Naive B cell (primary cell): Measurements from ENCODE around the gene THEM5. TPM values are rescaled to one million over a fixed set of nuclear protein-coding genes. Genes with fewer than 3 reads are reported as not detected.
"Not testable (repeated sequence)": the region's sequence is repeated elsewhere in the genome, so short reads cannot be mapped to it uniquely, and the experiment has no call there.

Experiments
- ATAC-seq, 2 donors: fragments of 150-1000 bp; cut with Tn5 transposase; 2 replicates each; pipeline ENCODE4 v1.10.0; 2021; ENCODE audit warnings: low read depth in 2 of 2, mild to moderate bottlenecking in 2 of 2, moderate library complexity in 2 of 2
- DNase-seq: peaks from one replicate; pipeline ENCODE4 v3.0.0; 2022
- H3K27ac Mint-ChIP-seq, 6 donors: one replicate each; pipeline ENCODE4 v1.8.0; 2020 to 2022; ENCODE audit warnings: mild to moderate bottlenecking in 6 of 6, mixed read lengths in 6 of 6, moderate library complexity in 5 of 6, inconsistent platforms in 2 of 6
- H3K27me3 Mint-ChIP-seq, 3 donors: one replicate each; pipeline ENCODE4 v1.8.0; 2021 to 2022; ENCODE audit warnings: mixed read lengths in 3 of 3, mild to moderate bottlenecking in 1 of 3
- H3K36me3 Mint-ChIP-seq, 2 donors: one replicate each; pipeline ENCODE4 v1.8.0; 2020 to 2022; ENCODE audit warnings: mixed read lengths in 2 of 2, inconsistent platforms in 1 of 2, mild to moderate bottlenecking in 1 of 2
- H3K4me1 Mint-ChIP-seq, 3 donors: one replicate each; pipeline ENCODE4 v1.8.0; 2020 to 2022; ENCODE audit warnings: mixed read lengths in 3 of 3, inconsistent platforms in 1 of 3, mild to moderate bottlenecking in 1 of 3, moderate library complexity in 1 of 3
- H3K4me3 Mint-ChIP-seq, 8 donors: one replicate each; pipeline ENCODE4 v1.8.0; 2020 to 2022; ENCODE audit warnings: mild to moderate bottlenecking in 8 of 8, mixed read lengths in 8 of 8, moderate library complexity in 8 of 8, inconsistent platforms in 2 of 8
- H3K9me3 Mint-ChIP-seq, 7 donors: one replicate each; pipeline ENCODE4 v1.8.0; 2020 to 2022; ENCODE audit warnings: mixed read lengths in 7 of 7, mild to moderate bottlenecking in 5 of 7, inconsistent platforms in 2 of 7, moderate library complexity in 1 of 7
- polyA plus RNA-seq, 6 donors: library from polyadenylated mRNA; unstranded; fragments of 300-500 nt; fragmentation: Illumina TruSeq; gene quantifications; one replicate each; pipeline ENCODE4 v1.2.3, GENCODE V29; 2021; ENCODE audit warnings: low read depth in 6 of 6

Gene THEM5
- polyA plus RNA-seq, 6 donors from 2014 or later: not detected

DNA sequence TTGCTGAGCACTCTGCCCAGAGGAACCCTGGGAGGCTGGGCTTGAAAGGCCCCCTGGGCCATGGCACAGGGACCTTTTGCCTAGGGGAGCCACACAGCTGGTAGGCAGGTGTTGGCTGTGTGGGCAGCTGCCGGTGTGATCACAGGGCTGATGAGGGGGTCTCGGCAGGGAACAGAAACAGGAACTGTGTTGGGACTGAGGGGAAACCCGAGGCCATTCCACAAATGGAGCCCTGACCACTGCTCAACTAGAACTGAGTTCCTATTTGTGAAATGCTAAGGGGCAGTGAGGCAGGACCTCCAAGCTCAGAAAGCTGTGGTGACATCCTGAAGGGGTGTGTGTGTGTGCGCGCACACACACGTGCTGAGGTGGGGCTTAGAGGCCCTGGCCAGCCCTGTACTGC is 6.4 kb upstream of the THEM5 start:
- Mint-ChIP-seq H3K9me3 (no peaks in the 10 kb centered on the region), H3K27me3 (peaks cover 0 to 14% (median 9%) of the 10 kb centered on the region in 3 donors), H3K27ac (peak overlapping the region in 5 of 6 donors; percentile 2 to 88 (median 54)), H3K36me3 (no peaks in the 10 kb centered on the region), H3K4me1 (peaks cover 6 to 18% (median 12%) of the 10 kb centered on the region in 3 donors), H3K4me3 (peak overlapping the region in 1 of 8 donors; percentile 51)
- DNase-seq (peak; percentile 14), ATAC-seq (peak; percentile 81 to 83)

DNA sequence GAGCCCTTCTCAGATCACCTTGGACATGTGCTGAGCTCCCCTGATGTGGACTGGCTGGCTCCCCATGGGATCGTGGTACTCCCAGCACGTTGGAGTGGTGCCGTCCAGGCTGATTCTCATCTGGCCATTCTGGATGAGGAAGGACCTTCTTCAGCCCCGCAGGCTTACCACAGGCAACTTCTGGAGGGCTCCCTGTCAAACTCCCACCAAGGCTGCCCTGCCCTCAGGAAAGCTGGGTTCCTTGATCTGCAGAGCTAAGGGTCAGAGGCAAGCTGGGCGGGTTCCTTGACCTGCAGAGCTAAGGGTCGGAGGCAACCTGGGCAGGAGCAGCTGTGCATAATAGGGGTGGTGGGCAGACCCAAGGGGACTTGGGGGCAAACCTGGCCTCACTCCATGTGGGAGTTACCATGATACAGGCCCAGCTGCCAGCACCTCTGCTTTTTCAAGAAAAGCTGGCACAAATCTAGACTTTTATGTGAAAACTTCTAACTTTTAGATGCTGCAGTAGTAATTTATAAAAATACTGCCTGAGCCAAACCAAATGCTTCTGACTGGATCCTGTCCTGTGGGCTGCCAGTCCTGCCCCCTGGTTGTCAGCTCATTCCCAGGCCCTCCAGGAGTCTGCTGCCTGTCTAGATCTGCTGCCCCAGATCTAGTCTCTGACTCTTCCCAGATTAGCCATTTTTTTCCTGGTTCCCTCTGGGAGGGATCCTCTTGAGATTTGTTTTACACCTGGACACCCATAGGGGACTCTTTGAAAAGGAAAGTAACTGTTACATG is 5.6 kb upstream of the THEM5 start:
- no peaks in the 10 kb centered on the region for H3K9me3 Mint-ChIP-seq
- H3K4me1 Mint-ChIP-seq: peaks cover 6 to 18% (median 12%) of the 10 kb centered on the region in 3 donors
- DNase-seq (no peak), ATAC-seq (no peak)
- peak overlapping the region in 2 of 6 donors; percentile 54 to 83 for H3K27ac Mint-ChIP-seq
- H3K27me3 Mint-ChIP-seq: peaks cover 0 to 14% (median 8%) of the 10 kb centered on the region in 3 donors
- no peaks in the 10 kb centered on the region for H3K36me3 Mint-ChIP-seq
- peak overlapping the region in 1 of 8 donors; percentile 20 for H3K4me3 Mint-ChIP-seq

DNA sequence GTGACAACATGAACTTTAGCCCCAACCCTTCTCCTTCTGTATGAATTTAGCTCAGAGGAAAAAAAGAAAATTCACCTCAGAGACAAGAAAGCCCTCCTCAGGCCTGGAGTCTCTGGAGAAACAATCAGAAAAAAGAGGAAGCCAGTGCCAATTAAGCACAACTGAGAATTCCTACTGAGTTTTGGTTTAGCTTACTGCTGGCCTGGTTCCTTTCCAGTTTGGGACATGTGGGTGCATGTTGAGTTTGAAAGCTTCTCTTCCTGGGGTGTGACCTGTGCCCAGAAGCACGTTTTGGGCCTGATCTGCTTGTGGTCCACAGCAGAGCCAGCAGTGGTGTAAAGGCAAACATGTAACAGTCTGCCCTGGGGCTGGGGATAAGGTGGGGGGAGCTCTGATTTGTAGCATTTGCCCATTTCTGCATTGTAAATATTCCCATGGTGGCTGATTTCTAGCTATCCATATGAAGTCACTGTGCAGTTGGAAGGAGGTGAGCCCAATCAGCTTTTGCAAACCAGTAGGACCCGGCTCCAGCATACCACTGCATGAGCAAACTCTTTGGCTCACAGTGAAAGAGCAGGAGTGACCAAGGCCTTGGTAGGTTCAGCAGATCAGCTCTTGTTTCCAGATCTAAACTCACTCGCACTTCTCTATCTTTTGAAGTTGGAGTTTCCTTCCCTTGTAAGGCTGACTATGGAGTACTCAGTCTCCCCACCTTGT is 4.7 kb upstream of the THEM5 start:
- H3K36me3 Mint-ChIP-seq: no peaks in the 10 kb centered on the region
- peaks cover 6 to 18% (median 12%) of the 10 kb centered on the region in 3 donors for H3K4me1 Mint-ChIP-seq
- peak overlapping the region in 1 of 6 donors; percentile 88 for H3K27ac Mint-ChIP-seq
- H3K4me3 Mint-ChIP-seq: no peak overlapping the region
- ATAC-seq (no peak), DNase-seq (no peak)
- H3K9me3 Mint-ChIP-seq: no peaks in the 10 kb centered on the region
- peaks cover 0 to 18% (median 8%) of the 10 kb centered on the region in 3 donors for H3K27me3 Mint-ChIP-seq

DNA sequence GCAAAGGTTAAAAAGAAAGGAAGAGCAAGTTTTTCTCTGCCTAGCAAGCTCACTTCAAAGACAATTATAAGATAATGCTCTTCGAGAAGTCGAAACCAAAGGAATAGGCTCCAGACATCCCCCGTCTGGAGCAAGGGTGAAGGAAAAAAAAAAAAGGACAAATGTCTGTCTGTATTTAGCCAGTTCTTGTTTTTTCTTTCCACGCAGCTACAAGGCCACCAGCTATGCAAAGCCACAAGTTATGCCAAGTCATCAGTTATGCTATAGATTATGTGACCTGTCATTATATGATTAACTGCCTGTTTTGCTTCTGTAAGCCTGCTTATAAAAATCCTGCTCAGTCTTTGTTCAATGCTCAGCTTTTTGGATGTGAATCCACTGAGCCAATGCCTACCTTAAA is 2.4 kb upstream of the THEM5 start:
- no peak for ATAC-seq
- H3K27ac Mint-ChIP-seq: no peak overlapping the region
- peaks cover 0 to 1% of the 10 kb centered on the region in 2 donors for H3K36me3 Mint-ChIP-seq
- peaks cover 2 to 24% (median 13%) of the 10 kb centered on the region in 3 donors for H3K27me3 Mint-ChIP-seq
- H3K4me3 Mint-ChIP-seq: no peak overlapping the region
- DNase-seq: no peak
- H3K9me3 Mint-ChIP-seq: no peaks in the 10 kb centered on the region
- H3K4me1 Mint-ChIP-seq: peaks cover 6 to 16% (median 12%) of the 10 kb centered on the region in 3 donors

DNA sequence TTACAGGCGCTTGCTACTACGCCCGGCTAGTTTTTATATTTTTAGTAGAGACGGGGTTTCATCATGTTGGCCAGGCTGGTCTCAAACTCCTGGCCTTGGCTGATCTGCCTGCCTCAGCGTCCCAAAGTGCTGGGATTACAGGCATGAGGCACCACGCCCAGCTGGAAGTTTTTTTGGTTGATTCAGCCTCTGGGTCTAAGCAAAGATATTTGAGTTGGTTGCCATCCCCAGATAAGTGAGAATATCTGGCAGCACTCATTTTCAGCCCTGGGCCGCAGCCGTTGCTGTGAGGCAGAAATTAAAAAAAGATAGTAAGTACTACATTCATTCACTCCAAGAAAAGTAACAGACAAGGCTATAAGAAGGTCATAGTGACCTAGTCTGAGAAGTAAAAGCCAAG is 2.0 kb upstream of the THEM5 start:
- H3K4me1 Mint-ChIP-seq: peaks cover 6 to 12% (median 12%) of the 10 kb centered on the region in 3 donors
- H3K9me3 Mint-ChIP-seq, H3K27ac Mint-ChIP-seq, H3K4me3 Mint-ChIP-seq, ATAC-seq, DNase-seq, H3K36me3 Mint-ChIP-seq: not testable (repeated sequence)
- H3K27me3 Mint-ChIP-seq: peaks cover 4 to 27% (median 17%) of the 10 kb centered on the region in 3 donors

DNA sequence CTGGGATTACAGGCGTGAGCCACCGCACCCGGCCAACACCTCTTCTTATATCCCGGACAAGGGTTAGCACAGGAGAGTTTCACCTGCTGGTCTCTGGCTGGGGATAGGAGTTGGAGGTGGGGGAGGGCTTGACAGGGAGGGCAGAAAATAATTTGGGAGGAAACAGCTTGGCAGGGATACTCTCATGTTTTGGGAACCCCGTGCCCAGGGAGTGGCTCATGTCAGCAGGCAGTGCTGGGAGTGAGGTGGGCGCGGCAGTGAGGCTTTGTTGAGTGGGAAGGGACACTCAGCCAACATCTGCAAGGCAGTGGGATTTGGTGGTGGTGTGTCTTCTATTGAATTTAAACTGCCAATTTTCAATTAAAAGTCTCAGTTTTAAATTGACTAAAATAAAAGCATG is 1.1 kb upstream of the THEM5 start:
- Mint-ChIP-seq H3K4me1 (peaks cover 0 to 6% (median 3%) of the 10 kb centered on the region in 3 donors), H3K27me3 (peaks cover 6 to 35% (median 25%) of the 10 kb centered on the region in 3 donors), H3K9me3 (no peaks in the 10 kb centered on the region), H3K27ac (peak overlapping the region in 1 of 6 donors; percentile 67), H3K36me3 (peaks cover 0 to 3% of the 10 kb centered on the region in 2 donors), H3K4me3 (no peak overlapping the region)
- DNase-seq (no peak), ATAC-seq (no peak)

DNA sequence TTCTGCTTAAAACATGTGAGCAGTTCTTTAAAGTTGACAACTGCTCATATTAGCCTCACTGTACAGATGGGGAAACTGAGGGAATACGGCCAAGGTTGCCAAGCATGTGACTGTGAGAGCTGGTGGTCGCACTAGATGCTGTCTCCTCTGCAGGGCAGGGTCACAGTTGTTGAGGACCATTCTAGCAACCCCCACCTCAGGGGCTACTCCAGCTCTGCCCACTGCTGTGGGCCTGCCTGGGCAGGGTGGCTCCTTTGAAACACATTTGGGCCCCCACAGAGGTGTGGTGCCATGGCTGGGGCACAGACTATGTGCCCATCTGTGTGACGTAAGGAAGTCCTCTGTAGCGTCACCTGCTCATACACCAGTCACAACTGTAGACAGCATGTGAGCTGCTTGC is 779 bp downstream of the THEM5 start:
- Mint-ChIP-seq H3K9me3 (no peaks in the 10 kb centered on the region), H3K27ac (no peak overlapping the region), H3K4me3 (no peak overlapping the region), H3K36me3 (peaks cover 0 to 3% of the 10 kb centered on the region in 2 donors), H3K27me3 (peaks cover 11 to 44% (median 32%) of the 10 kb centered on the region in 3 donors), H3K4me1 (peaks cover 0 to 2% (median 0%) of the 10 kb centered on the region in 3 donors)
- no peak for ATAC-seq
- DNase-seq: no peak

DNA sequence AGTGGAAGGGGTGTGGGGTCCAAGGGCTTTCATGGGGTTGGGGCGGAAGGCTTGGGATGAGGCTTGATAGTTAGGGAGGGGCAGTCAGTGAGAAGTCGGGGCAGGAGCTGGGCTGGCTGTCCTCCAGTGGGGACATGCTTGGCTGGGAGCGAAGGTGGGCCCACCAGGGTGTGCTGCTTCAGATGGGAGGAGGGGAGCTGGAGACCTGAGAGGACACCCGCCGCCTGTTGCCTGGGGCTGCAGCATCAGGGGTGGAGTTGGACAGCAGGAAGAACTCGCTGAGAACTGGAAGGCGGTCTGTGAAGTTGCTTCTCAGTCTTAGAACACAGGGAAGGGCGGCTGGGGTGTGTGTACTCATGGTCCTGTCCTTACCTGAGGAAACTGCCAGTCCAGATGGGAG is 1.6 kb downstream of the THEM5 start:
- H3K27me3 Mint-ChIP-seq: peaks cover 11 to 42% (median 32%) of the 10 kb centered on the region in 3 donors
- H3K27ac Mint-ChIP-seq: peak overlapping the region in 2 of 6 donors; percentile 19 to 86
- H3K4me3 Mint-ChIP-seq: no peak overlapping the region
- peaks cover 0 to 3% of the 10 kb centered on the region in 2 donors for H3K36me3 Mint-ChIP-seq
- no peak for ATAC-seq
- peaks cover 0 to 2% (median 0%) of the 10 kb centered on the region in 3 donors for H3K4me1 Mint-ChIP-seq
- no peak for DNase-seq
- H3K9me3 Mint-ChIP-seq: no peaks in the 10 kb centered on the region

DNA sequence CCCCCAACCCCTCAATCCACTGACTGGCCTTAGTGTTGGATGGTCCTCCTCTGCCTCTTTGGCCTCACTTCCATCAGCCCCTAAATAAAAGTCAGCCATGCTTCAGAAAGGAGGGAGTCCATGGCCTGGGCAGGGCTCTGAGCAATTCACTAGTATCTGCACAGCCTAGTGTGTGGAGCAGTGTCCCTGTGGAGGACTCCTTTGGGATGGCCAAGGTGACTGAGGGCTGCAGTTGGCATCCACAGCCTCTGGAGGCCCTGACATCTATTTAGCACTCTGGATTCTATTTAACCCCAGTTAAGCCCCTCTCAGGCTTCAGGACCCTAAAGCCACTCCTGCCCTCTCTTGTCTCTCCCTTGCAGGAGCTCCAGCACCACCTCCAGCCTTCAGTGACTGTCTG is 3.6 kb downstream of the THEM5 start:
- no peak overlapping the region for H3K4me3 Mint-ChIP-seq
- peaks cover 0 to 3% of the 10 kb centered on the region in 2 donors for H3K36me3 Mint-ChIP-seq
- ATAC-seq (no peak), DNase-seq (no peak)
- no peaks in the 10 kb centered on the region for H3K9me3 Mint-ChIP-seq
- H3K27me3 Mint-ChIP-seq: peaks cover 15 to 53% (median 37%) of the 10 kb centered on the region in 3 donors
- H3K4me1 Mint-ChIP-seq: peaks cover 2 to 10% (median 3%) of the 10 kb centered on the region in 3 donors
- H3K27ac Mint-ChIP-seq: peak overlapping the region in 1 of 6 donors; percentile 26

DNA sequence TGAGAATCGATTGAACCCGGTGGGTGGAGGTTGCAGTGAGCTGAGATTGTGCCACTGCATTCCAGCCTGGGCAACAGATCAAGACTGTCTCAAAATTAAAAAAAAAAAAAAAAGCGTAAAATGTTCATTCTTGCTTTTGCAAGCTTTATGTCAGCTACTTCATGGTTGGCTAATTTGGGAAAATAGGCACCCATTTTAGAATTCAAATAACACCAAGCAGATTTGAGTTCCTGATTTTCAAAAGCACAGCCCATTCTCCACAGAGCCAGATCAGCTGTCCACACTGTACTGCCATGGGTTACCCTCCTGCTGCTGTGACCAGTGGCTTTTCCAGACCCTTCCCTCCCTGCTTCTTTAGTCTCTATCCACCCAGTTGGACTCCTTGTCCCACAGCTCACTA is 4.4 kb downstream of the THEM5 start:
- H3K4me1 Mint-ChIP-seq: peaks cover 9 to 18% (median 11%) of the 10 kb centered on the region in 3 donors
- peak overlapping the region in 1 of 6 donors; percentile 75 for H3K27ac Mint-ChIP-seq
- ATAC-seq: no peak
- no peak overlapping the region for H3K4me3 Mint-ChIP-seq
- DNase-seq: no peak
- H3K9me3 Mint-ChIP-seq: no peaks in the 10 kb centered on the region
- H3K27me3 Mint-ChIP-seq: peaks cover 15 to 53% (median 37%) of the 10 kb centered on the region in 3 donors
- peaks cover 0 to 3% of the 10 kb centered on the region in 2 donors for H3K36me3 Mint-ChIP-seq

DNA sequence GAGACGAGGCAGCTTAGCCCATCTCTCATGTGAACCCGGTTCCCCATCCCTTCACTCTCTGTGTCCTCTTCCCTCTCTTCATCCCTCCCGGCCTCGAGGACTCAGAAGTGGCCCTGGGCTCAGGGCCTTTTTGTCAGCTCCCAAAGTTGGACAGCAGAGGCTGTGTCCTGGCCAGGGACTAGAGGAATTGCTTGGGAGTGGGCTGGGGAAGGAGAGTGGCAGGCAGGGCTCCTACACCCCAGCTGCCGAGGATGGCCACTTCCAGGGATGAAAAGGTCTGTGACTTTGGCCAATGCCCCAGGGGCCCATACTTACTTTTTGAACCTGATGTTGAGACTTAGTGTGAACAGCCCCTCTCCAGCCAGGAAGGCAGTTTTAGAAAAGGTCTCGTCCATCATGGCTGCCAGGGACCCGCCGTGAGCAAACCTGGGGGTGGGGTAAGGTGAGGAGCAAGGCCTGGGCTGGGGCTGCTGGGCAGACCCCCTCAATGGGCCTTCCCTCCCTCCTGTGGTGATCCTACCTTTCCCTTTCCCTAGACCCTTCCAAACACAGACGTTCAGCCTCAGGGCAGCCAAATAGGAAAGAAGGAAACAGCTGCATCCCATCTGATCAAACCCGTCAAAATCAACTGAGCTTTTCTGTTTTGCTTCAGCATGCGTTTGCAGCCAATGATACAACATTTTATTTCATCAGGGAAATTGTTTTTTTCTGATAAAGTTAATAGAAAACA is 5.5 kb downstream of the THEM5 start:
- DNase-seq (no peak), ATAC-seq (no peak)
- peaks cover 9 to 28% (median 18%) of the 10 kb centered on the region in 3 donors for H3K4me1 Mint-ChIP-seq
- H3K4me3 Mint-ChIP-seq: no peak overlapping the region
- H3K27ac Mint-ChIP-seq: no peak overlapping the region
- H3K9me3 Mint-ChIP-seq: peaks cover 0 to 4% (median 0%) of the 10 kb centered on the region in 7 donors
- peaks cover 15 to 48% (median 37%) of the 10 kb centered on the region in 3 donors for H3K27me3 Mint-ChIP-seq
- H3K36me3 Mint-ChIP-seq: peaks cover 0 to 3% of the 10 kb centered on the region in 2 donors

DNA sequence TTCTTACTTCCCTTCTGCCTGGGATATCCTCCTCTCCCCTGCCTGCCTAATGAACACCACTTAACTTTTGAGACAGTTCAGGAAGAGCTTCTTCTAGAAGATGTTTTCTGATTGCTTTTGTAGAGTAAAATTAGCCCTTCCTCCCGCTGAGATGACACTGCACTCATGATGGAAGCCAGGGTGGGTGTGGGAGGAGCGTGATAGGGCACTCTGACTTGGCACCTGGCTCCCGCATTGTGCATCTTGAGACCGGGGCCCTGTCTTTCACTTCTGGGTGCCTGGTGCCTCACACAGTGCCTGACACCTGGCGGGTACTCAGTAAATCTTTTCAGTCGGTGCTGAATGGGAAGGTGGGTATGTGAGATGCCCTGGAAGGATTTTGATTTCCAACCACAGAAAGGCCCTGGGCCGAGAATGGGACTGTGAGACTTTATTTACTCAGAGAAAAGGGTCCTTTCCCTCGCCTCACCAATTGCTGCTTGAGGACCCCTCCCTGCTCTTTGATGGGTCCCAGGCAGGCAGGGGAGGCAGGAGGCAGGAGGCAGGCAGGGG is 6.8 kb downstream of the THEM5 start:
- Mint-ChIP-seq H3K27ac (peak overlapping the region in 2 of 6 donors; percentile 0 to 37), H3K27me3 (peaks cover 15 to 40% (median 32%) of the 10 kb centered on the region in 3 donors), H3K9me3 (peaks cover 0 to 4% (median 0%) of the 10 kb centered on the region in 7 donors), H3K4me1 (peaks cover 9 to 34% (median 18%) of the 10 kb centered on the region in 3 donors), H3K36me3 (peaks cover 0 to 3% of the 10 kb centered on the region in 2 donors), H3K4me3 (no peak overlapping the region)
- DNase-seq: no peak
- no peak for ATAC-seq
